ENCODE data around the gene SLC25A45.

DNA sequence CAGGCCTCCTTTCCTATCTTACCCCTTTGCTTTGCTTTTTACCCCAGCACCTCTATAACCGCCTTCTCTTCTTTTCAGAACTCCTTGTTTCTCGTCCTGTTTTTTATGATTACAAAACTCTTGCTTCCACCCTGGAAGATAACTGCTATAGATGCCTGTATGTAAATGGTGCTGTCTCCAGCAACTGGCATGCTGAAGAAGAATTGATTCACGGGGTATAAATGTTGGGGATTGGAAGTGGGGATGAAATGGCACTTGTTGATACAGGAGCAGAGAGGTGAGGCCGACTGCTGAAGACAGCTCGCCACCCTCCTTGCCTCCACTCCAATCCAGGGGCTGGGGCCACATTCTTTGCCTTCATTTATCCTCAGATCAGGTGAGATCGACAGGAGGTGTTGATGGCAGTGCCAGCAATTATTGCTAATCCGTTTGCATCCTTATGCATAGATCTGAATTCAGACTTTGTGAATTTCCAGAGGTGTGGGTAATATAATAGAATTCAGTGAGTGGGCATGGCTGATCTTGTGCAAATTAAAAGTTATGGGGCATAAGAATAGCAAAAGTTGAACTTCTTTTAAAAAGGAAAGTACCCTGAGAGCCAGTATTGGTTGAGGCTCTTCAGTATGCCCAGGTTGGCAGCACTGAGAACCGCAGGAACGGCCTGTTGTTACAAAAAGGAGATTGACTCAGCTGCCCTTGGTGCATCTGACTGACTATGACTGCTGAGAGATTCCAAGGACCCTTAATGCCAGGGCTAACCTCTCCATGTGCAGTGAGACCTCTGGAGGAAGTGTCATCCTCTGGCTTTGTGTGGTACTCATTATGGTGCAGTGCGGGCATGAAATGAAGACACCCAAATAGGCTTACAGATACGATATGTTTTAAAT lies 45.5 kb upstream of the SLC25A45 start:
- TF ChIP-seq POLR2A (IDR thresholded peaks at IDR 0.05) = peak in 1 of 2 donors; percentile 57
- TF ChIP-seq, protein P1, sequence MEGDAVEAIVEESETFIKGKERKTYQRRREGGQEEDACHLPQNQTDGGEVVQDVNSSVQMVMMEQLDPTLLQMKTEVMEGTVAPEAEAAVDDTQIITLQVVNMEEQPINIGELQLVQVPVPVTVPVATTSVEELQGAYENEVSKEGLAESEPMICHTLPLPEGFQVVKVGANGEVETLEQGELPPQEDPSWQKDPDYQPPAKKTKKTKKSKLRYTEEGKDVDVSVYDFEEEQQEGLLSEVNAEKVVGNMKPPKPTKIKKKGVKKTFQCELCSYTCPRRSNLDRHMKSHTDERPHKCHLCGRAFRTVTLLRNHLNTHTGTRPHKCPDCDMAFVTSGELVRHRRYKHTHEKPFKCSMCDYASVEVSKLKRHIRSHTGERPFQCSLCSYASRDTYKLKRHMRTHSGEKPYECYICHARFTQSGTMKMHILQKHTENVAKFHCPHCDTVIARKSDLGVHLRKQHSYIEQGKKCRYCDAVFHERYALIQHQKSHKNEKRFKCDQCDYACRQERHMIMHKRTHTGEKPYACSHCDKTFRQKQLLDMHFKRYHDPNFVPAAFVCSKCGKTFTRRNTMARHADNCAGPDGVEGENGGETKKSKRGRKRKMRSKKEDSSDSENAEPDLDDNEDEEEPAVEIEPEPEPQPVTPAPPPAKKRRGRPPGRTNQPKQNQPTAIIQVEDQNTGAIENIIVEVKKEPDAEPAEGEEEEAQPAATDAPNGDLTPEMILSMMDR (IDR thresholded peaks at IDR 0.05 in 4 of 5, conservative IDR thresholded peaks at IDR 0.05 in 1 of 5) = no peak
